ENCODE results near the gene DPH2.

DNA sequence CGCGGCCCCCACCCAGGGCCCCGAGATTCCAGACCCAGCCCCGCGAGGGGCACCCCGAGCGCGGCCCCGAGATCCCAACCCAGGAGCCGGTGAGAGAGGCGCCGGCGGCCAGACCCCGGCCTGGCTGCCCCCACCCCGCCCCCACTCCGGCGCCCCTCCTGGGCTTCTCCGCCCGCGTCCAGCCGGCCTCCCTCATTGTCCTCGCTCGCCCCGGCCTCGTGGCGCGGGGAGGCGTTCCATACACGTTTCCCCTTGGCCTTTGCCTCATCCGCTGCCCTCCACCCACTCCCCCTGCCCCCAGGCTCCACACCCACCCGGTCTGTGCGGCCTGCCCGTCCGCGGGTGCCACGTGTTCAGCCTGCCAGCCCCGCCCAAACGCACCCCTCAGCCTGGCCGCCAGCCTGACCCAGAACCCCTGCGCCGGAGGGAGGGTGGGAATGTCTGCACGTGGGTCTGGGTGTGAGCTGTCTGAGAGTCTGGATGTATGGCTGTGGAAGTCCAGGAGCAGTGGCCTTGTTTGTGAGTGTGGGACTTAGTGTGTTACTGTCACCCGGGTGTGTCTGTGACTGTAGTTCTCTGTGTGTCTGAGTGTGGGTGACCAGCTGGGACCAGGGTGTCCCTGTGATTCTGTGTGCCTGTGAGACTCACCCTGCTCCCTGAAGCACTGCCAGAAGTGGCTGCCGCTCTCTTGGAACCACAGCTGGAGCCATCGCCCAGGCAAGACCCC is 9.9 kb downstream of the DPH2 start:
- TF ChIP-seq NFYB (IDR thresholded peaks at IDR 0.05; ENCODE audit: insufficient read depth, low read depth, low read length) (no peak), EP300 (IDR thresholded peaks at IDR 0.05; ENCODE audit: borderline replicate concordance in 1 of 2, control insufficient read depth in 1 of 2, low read depth in 2 of 2, low read length in 2 of 2) (no peak), POLR2AphosphoS5 (IDR thresholded peaks at IDR 0.05; ENCODE audit: low read length) (no peak), RBBP5 (conservative IDR thresholded peaks at IDR 0.05) (no peak), ETV6 (conservative IDR thresholded peaks at IDR 0.05 in 1 of 2, IDR thresholded peaks at IDR 0.05 in 1 of 2; ENCODE audit: borderline replicate concordance in 1 of 2, low read depth in 1 of 2) (no peak), YY1 (IDR thresholded peaks at IDR 0.05; ENCODE audit: low read depth, low read length) (no peak), BCL11A (IDR thresholded peaks at IDR 0.05; ENCODE audit: low read depth, low read length) (no peak)
- TF ChIP-seq, protein P1, sequence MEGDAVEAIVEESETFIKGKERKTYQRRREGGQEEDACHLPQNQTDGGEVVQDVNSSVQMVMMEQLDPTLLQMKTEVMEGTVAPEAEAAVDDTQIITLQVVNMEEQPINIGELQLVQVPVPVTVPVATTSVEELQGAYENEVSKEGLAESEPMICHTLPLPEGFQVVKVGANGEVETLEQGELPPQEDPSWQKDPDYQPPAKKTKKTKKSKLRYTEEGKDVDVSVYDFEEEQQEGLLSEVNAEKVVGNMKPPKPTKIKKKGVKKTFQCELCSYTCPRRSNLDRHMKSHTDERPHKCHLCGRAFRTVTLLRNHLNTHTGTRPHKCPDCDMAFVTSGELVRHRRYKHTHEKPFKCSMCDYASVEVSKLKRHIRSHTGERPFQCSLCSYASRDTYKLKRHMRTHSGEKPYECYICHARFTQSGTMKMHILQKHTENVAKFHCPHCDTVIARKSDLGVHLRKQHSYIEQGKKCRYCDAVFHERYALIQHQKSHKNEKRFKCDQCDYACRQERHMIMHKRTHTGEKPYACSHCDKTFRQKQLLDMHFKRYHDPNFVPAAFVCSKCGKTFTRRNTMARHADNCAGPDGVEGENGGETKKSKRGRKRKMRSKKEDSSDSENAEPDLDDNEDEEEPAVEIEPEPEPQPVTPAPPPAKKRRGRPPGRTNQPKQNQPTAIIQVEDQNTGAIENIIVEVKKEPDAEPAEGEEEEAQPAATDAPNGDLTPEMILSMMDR (IDR thresholded peaks at IDR 0.05 in 2 of 3, conservative IDR thresholded peaks at IDR 0.05 in 1 of 3; ENCODE audit: control insufficient read depth in 2 of 3, extremely low read depth in 1 of 3, insufficient read depth in 1 of 3, low read depth in 3 of 3, low read length in 3 of 3) = no peak

Data from GM12878 (cell line).